ENCODE data around the gene ALLC. TPM values are rescaled to one million over a fixed set of nuclear protein-coding genes. Genes with fewer than 3 reads are reported as not detected.

ALLC gene
- total and polyA plus RNA-seq, 2 experiments from 2014 or later, result not detected

GRCh38 chr2:3654531-3655225 lies 3.3 kb upstream of the ALLC start:
- no peak for ATAC-seq
- H3F3A ChIP-seq (replicated peaks; ENCODE audit: low read depth), result 0 out of 2 replicates have a peak, but pooled peaks cover 5% of the 10 kb centered on the region

More at GRCh38 chr2:3654531-3655225, 3.3 kb upstream of the ALLC start:
- Histone ChIP-seq H3K4me1 (ENCODE audit: insufficient read depth) (no peaks in the 10 kb centered on the region; the same call in 1 of the 2 replicates), H3K4me3 (no peak overlapping the region), H3K4me2 (no peak overlapping the region), H3K27me3 (ENCODE audit: insufficient read depth) (0 out of 2 replicates have a peak, but pooled peaks cover 4% of the 10 kb centered on the region), H2AFZ (no peak overlapping the region), H3K27ac (ENCODE audit: low read depth) (no peak overlapping the region), H4K20me1 (replicated peaks; ENCODE audit: insufficient read depth) (no peaks in the 10 kb centered on the region), H3K9me2 (ENCODE audit: insufficient read depth) (no peaks in the 10 kb centered on the region), H3K36me3 (ENCODE audit: insufficient read depth) (no peaks in the 10 kb centered on the region), H3K79me2 (replicated peaks; ENCODE audit: insufficient read depth) (no peaks in the 10 kb centered on the region)
- peaks cover 3% of the 10 kb centered on the region; the same call in 2 of the 3 replicates for H3K9me3 Mint-ChIP-seq
- peaks cover 22% of the 10 kb centered on the region for H3K4me1 Mint-ChIP-seq
- no peak for DNase-seq (ENCODE audit: low spot score)
- no peak for TF ChIP-seq ZNF331 (CRISPR knock-in tag; IDR thresholded peaks at IDR 0.05; ENCODE audit: low read depth)
- TF ChIP-seq POLR2AphosphoS5 (IDR thresholded peaks at IDR 0.05; ENCODE audit: low read depth), result no peak
- no peak for TF ChIP-seq NANOG (IDR thresholded peaks at IDR 0.05; ENCODE audit: borderline replicate concordance)
- TF ChIP-seq, protein P1, sequence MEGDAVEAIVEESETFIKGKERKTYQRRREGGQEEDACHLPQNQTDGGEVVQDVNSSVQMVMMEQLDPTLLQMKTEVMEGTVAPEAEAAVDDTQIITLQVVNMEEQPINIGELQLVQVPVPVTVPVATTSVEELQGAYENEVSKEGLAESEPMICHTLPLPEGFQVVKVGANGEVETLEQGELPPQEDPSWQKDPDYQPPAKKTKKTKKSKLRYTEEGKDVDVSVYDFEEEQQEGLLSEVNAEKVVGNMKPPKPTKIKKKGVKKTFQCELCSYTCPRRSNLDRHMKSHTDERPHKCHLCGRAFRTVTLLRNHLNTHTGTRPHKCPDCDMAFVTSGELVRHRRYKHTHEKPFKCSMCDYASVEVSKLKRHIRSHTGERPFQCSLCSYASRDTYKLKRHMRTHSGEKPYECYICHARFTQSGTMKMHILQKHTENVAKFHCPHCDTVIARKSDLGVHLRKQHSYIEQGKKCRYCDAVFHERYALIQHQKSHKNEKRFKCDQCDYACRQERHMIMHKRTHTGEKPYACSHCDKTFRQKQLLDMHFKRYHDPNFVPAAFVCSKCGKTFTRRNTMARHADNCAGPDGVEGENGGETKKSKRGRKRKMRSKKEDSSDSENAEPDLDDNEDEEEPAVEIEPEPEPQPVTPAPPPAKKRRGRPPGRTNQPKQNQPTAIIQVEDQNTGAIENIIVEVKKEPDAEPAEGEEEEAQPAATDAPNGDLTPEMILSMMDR (conservative IDR thresholded peaks at IDR 0.05; ENCODE audit: low read depth in 2 of 2), result no peak
- TF ChIP-seq, protein P2, sequence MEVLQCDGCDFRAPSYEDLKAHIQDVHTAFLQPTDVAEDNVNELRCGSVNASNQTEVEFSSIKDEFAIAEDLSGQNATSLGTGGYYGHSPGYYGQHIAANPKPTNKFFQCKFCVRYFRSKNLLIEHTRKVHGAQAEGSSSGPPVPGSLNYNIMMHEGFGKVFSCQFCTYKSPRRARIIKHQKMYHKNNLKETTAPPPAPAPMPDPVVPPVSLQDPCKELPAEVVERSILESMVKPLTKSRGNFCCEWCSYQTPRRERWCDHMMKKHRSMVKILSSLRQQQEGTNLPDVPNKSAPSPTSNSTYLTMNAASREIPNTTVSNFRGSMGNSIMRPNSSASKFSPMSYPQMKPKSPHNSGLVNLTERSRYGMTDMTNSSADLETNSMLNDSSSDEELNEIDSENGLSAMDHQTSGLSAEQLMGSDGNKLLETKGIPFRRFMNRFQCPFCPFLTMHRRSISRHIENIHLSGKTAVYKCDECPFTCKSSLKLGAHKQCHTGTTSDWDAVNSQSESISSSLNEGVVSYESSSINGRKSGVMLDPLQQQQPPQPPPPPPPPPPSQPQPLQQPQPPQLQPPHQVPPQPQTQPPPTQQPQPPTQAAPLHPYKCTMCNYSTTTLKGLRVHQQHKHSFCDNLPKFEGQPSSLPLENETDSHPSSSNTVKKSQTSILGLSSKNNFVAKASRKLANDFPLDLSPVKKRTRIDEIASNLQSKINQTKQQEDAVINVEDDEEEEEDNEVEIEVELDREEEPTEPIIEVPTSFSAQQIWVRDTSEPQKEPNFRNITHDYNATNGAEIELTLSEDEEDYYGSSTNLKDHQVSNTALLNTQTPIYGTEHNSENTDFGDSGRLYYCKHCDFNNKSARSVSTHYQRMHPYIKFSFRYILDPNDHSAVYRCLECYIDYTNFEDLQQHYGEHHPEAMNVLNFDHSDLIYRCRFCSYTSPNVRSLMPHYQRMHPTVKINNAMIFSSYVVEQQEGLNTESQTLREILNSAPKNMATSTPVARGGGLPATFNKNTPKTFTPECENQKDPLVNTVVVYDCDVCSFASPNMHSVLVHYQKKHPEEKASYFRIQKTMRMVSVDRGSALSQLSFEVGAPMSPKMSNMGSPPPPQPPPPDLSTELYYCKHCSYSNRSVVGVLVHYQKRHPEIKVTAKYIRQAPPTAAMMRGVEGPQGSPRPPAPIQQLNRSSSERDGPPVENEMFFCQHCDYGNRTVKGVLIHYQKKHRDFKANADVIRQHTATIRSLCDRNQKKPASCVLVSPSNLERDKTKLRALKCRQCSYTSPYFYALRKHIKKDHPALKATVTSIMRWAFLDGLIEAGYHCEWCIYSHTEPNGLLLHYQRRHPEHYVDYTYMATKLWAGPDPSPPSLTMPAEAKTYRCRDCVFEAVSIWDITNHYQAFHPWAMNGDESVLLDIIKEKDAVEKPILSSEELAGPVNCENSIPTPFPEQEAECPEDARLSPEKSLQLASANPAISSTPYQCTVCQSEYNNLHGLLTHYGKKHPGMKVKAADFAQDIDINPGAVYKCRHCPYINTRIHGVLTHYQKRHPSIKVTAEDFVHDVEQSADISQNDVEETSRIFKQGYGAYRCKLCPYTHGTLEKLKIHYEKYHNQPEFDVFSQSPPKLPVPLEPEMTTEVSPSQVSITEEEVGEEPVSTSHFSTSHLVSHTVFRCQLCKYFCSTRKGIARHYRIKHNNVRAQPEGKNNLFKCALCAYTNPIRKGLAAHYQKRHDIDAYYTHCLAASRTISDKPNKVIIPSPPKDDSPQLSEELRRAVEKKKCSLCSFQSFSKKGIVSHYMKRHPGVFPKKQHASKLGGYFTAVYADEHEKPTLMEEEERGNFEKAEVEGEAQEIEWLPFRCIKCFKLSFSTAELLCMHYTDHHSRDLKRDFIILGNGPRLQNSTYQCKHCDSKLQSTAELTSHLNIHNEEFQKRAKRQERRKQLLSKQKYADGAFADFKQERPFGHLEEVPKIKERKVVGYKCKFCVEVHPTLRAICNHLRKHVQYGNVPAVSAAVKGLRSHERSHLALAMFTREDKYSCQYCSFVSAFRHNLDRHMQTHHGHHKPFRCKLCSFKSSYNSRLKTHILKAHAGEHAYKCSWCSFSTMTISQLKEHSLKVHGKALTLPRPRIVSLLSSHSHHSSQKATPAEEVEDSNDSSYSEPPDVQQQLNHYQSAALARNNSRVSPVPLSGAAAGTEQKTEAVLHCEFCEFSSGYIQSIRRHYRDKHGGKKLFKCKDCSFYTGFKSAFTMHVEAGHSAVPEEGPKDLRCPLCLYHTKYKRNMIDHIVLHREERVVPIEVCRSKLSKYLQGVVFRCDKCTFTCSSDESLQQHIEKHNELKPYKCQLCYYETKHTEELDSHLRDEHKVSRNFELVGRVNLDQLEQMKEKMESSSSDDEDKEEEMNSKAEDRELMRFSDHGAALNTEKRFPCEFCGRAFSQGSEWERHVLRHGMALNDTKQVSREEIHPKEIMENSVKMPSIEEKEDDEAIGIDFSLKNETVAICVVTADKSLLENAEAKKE (CRISPR knock-in tag; IDR thresholded peaks at IDR 0.05), result no peak
- no peak for TF ChIP-seq ETS1 (IDR thresholded peaks at IDR 0.05)
- no peak for TF ChIP-seq STAT1 (IDR thresholded peaks at IDR 0.05; ENCODE audit: unreplicated experiment)
- TF ChIP-seq JUNB (IDR thresholded peaks at IDR 0.05; ENCODE audit: unreplicated experiment), result no peak
- no peak for TF ChIP-seq CREB1 (CRISPR knock-in tag; IDR thresholded peaks at IDR 0.05; ENCODE audit: low read depth)
- TF ChIP-seq ZNF114 (CRISPR knock-in tag; IDR thresholded peaks at IDR 0.05), result no peak
- TF ChIP-seq, protein P3, sequence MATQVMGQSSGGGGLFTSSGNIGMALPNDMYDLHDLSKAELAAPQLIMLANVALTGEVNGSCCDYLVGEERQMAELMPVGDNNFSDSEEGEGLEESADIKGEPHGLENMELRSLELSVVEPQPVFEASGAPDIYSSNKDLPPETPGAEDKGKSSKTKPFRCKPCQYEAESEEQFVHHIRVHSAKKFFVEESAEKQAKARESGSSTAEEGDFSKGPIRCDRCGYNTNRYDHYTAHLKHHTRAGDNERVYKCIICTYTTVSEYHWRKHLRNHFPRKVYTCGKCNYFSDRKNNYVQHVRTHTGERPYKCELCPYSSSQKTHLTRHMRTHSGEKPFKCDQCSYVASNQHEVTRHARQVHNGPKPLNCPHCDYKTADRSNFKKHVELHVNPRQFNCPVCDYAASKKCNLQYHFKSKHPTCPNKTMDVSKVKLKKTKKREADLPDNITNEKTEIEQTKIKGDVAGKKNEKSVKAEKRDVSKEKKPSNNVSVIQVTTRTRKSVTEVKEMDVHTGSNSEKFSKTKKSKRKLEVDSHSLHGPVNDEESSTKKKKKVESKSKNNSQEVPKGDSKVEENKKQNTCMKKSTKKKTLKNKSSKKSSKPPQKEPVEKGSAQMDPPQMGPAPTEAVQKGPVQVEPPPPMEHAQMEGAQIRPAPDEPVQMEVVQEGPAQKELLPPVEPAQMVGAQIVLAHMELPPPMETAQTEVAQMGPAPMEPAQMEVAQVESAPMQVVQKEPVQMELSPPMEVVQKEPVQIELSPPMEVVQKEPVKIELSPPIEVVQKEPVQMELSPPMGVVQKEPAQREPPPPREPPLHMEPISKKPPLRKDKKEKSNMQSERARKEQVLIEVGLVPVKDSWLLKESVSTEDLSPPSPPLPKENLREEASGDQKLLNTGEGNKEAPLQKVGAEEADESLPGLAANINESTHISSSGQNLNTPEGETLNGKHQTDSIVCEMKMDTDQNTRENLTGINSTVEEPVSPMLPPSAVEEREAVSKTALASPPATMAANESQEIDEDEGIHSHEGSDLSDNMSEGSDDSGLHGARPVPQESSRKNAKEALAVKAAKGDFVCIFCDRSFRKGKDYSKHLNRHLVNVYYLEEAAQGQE (IDR thresholded peaks at IDR 0.05; ENCODE audit: unreplicated experiment), result no peak
- no peak for TF ChIP-seq EZH2 (IDR thresholded peaks at IDR 0.05; ENCODE audit: low read depth, unreplicated experiment)
- no peak for TF ChIP-seq EZH2phosphoT487 (IDR thresholded peaks at IDR 0.05; ENCODE audit: unreplicated experiment)
- H3K36me3 Mint-ChIP-seq (ENCODE audit: low read depth), result no peaks in the 10 kb centered on the region; the same call in 1 of the 3 replicates
- H3K27me3 Mint-ChIP-seq (ENCODE audit: insufficient read depth, low read depth, poor library complexity), result peaks cover 13% of the 10 kb centered on the region
- no peak overlapping the region for H3K27ac Mint-ChIP-seq
- H3K4me3 Mint-ChIP-seq, result no peak overlapping the region

All from GM23338 (cell line).